ENCODE measurements around the gene HES7. TPM values are rescaled to one million over a fixed set of nuclear protein-coding genes. Genes with fewer than 3 reads are reported as not detected.

The HES7 gene
- total RNA-seq, 1 experiment from 2014 or later: 0.61 TPM

DNA sequence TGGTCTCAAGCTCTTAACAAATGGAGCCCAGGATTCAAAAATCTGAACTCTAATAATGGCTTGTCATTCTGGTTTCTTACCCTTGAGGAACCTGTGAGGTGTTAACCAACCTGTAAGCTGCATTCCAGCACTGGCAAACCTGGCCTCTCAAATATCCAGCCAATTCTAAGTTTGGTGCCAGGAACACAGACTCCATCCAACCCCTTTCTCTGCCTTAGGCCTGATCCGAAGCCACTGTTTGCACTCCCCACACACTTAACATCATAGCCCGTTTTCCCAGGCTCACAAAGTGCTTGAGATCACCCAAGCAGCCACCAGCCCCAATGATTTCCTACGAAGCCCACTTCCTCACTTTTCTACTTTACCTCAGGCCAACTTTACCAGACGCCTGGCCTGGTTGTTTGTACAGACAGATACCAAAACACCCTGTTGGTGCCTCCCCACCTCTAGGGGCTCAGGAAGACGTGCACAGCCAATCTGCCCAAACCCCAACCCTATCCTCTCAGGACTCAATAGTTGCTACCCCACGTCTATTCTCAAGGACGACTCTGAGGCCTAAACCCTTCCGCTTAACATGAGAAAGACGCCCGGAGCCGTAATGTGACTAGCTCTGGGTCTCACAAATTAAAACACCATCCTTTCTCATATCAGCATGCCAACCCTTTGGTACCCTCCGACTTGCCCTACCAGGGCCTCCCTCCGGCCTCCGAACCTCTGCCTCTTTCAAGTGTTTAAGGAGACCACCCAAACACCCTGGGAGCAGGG is 31.5 kb upstream of the HES7 start:
- DNase-seq (ENCODE audit: low spot score): no peak

DNA sequence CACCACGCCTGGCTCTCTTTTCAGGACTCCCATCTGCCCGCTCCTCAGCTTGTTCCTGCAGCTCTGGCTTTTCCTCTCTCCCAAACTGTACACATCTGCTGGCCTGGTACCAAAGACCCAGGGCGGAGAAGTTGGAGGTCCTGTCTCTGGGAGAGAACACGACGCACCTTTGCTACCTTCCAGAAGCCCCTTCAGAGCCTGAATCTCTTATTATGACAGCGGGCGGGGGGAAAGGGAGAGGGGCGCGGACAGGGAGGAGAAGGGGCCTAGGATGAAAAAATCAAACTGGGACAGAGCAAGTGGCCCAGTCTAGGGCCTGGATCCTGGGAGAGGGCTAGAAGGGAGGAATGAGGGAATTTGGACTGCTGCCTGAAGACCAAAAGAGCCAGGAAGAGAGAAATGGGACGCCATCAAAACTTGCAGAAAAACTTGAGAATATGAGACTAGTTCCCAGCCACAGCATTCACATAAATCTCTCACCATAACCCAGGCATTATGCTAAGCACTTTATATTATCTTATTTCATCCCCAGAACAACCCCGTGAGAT is 30.8 kb upstream of the HES7 start:
- no peak for DNase-seq (ENCODE audit: low spot score)

DNA sequence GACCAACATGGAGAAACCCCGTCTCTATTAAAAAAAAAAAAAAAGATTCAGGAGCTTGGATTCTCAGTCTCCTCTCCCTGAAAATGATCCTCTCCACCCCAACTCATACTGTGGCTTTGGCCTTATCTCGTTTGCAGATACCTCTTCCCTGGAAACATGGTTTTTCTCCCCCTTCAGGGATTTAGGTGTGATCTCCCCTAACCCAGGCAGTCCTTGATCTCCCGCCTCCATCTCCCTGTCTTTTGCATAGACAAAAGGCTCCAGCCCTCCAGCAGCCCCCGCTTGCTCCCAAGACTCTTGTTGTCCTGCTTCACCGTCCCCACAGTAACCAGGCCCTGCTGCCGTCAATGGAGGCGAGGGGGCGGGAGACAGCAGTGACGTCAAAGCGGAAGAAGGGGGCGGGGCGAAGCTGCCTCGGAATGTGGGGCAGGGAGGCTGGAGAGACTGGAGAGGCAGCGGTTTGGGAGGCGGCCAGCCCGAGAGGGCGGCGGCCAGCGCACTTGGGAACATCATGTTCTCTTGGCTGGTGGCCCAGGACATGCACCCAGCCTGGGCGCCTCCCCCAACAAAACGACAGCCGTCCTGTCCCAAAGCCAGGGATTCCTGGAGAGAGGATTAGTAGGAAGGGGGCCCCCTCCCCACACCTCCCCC is 30.2 kb upstream of the HES7 start:
- peak; percentile 89 for DNase-seq (ENCODE audit: low spot score)

- DNase-seq (ENCODE audit: low spot score): peak; percentile 80
Observed at GRCh38 chr17:8153525-8153956, 29.6 kb upstream of the HES7 start.

DNA sequence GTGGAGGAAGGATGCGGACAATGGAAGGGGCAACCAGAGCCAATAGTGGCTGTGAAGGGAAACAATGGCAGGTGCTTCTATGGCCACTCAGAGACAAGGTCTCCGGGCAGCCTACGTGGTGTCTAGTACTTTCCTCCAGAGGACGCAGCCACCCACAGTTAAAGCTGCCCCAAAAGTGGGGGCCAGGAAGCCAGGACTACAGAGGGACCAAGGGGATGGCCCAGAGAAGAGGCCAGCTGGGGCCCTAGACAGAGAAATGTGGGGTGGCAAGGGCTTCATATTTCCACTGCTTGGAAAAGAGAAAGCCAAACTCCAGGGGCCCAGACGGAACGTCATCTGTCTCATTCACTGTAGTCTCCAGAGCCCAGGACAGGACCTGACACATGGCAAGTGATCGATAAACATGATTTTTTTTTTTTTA is 29.1 kb upstream of the HES7 start:
- no peak for DNase-seq (ENCODE audit: low spot score)

GRCh38 chr17:8152112-8152775 is 28.3 kb upstream of the HES7 start, which contains the start of gene PER1:
PER1 (minus strand) TSS chr17:8152404; CDS start chr17:8150706, 1,698 bp downstream.
- peak; percentile 92 for DNase-seq (ENCODE audit: low spot score)

DNA sequence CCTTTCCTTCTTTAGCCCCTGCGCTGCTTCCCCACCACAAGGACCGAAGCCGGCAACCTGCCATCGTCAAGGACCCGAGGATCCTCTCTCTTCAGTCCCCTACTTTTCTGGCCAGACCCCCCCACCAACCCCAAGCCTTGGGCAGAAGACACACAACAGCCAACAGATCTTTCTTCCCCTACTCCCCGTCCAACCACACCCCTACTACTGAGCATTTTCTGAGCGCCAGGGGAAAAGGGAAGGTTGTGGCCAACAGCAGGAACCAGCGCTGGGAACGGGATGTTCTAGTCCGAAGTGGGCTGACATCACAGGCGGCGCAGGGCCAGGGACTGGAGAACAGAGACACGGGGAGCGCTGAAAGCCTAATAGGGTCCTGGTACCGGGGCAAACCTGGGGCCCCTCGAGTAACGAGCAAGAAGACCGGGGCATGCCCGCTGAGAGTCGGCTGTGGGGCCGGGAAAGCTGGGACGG is 27.8 kb upstream of the HES7 start:
- peak; percentile 48 for DNase-seq (ENCODE audit: low spot score)

GRCh38 chr17:8151120-8151640 is 27.3 kb upstream of the HES7 start:
- DNase-seq (ENCODE audit: low spot score): peak; percentile 44

DNA sequence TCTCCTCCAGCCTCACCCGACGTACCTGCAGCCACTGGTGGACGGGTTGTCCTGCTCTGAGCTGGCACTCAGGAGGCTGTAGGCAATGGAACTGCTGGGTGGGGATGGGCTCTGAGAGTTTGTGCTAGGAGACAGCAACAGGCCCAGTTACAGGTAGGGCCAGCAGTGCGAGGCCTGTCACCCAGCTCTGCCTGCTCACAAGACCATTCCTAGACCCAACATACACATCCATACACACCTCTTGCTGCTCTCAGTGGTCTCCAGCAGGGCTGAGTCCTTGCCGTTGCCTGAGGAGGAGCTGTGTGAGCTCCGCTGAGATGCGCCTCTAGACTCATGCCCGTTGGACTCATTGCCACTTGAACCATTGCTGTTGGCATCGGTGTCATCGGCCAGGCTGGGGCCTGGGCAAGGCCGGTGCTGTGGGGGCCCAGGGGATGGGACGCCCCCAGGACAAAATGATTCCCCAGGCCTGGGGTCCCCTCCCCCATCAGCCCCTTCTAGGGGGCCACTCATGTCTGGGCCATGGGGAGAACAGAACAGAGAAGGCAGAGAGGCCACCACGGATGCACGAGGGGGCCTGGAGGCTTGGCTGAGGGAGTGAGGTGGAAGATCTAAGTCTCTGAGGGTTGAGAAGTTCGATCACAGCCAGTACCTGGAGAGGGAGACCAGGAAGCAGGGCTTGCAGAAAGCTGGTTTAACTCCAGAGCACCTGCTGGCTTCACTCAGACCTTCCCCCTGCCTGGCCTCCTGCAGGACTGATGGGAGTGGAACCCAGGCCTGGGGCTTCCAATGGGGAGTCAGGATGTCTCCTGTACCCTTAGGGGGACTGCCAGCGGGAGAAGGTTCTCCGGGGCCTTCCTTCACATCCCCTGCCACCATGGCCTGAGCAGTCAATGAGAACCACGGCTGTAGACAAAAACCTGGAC is 26.6 kb upstream of the HES7 start:
- DNase-seq (ENCODE audit: low spot score): no peak

- DNase-seq (ENCODE audit: low spot score): no peak
Observed at GRCh38 chr17:8149419-8150193, 25.7 kb upstream of the HES7 start.

GRCh38 chr17:8148560-8148959 is 24.7 kb upstream of the HES7 start:
- DNase-seq (ENCODE audit: low spot score): no peak

DNA sequence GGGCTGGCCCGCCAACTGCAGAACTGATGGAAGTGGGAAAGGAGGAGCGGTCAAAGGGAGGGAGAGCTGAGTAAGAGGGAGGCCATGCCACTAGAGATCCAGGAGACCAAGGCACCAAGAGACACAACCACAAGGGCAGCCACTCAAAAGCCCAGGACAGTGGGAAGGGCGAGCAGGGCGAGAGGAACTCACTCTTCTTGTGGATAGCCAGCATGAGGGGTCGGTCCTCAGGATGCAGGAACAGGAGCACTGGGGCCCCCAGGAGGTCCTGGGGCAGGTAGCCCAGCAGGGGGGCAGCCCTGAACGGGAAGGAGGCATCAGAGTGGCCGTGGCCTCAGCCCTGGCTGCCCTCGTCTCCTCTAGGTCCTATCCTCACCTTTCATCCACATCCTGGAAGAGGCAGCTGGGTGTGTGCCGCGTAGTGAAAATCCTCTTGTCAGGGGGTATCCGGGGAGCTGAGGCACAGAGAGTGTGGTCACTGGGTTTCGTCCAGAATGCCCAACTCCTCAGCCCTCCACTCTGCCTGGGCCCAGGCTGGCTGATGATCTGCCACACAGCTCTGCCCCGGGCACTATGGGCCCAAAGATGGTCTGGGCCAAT is 24.0 kb upstream of the HES7 start:
- no peak for DNase-seq (ENCODE audit: low spot score)

DNA sequence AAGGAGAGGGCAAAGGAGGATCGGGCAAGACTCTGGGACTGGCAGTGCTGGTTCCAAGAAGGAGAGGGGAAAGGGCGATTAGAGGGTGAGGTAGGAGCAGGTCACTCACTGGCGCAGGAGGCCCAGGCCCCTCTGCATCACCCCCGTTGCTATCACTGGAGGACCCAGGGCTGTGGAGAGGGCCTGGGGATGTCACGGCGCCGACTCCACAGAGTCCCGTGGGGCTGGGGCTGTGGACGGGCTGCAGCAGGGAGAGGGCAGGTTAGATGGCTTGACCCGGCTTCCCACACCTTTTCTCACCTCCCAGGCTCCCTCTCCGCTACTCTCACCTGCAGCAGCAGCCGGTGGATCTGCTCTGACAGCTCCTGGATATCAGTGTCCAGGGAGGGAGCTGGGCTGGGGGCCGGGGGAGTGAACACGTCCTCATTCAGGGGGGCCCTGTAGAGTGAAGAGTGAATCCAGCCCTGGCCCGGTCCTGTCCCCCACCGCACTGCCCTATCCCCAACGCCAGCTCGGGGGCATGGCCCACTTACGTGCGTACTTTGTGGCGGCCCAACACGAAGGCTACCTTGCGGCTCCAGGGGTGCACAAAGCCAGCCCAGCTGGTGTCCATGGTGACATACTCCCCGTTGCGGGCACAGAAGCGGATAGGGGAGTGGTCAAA is 23.4 kb upstream of the HES7 start:
- DNase-seq (ENCODE audit: low spot score): no peak

DNA sequence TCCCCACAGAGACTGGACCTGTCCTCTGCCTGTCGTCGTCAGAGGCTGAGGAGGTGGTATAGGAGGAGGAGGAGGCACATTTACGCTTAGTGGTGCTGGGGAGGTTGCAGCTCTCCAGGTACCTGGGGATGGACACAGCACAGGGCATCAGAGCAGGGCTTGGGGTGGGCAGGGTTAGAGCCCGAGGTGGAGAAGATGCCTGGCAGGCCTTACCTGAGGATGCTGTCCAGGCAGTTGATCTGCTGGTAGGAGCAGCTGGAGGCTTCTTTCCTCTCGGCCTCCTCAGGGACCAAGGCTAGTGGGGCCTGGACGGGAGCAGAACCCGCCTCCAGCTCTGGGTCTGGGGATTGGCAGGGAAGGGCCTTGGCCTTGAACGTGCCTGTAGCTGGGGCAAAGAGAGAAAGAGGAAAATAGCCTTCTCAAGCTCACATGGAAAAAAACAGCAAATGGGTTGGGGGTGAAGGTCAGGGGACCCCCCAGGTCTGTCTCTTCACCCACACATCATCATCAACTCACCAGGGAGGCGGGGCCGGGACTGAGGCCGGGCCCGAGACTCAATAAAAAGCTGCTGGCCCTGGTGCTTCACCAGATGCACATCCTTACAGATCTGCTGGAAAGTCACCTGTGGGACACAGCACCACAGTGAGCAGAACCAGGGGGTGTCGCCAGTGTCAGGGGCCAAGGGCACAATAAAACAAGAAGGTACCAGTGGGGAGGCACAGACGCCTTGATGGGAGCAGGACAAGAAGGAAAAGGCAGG is 22.7 kb upstream of the HES7 start:
- DNase-seq (ENCODE audit: low spot score): no peak

- DNase-seq (ENCODE audit: low spot score): no peak
Observed at GRCh38 chr17:8145811-8146210, 21.9 kb upstream of the HES7 start.

- no peak for DNase-seq (ENCODE audit: low spot score)
Observed at GRCh38 chr17:8144401-8145231, 20.7 kb upstream of the HES7 start.
